Panc1 (cell line): Measurements from ENCODE around the gene PIK3R1. TPM values are rescaled to one million over a fixed set of nuclear protein-coding genes. Genes with fewer than 3 reads are reported as not detected.

Source experiments
- ATAC-seq: fragments of 200-7000 bp; cut with Tn5 transposase; 2 replicates; pipeline ENCODE4 v1.9.1; 2020; ENCODE audit warnings: mild to moderate bottlenecking, moderate library complexity
- BruUV-seq: library from RNA; stranded (reverse); fragments of 400-500 nt; replicated peaks from 2 replicates; lab custom pipeline; 2021; lab: Mats Ljungman, UMichigan
- CTCF ChIA-PET: fragments of 300-600 bp; sonication (Branson Sonifier 250); formaldehyde crosslinking; loops from one replicate; lab custom pipeline; 2022; ENCODE audit warnings: antibody characterized with exemption; lab: Charles Lee
- POLR2A ChIA-PET: fragments of 300-600 bp; sonication (Branson Sonifier 250); formaldehyde crosslinking; loops from one replicate; lab custom pipeline; 2022; ENCODE audit warnings: antibody characterized with exemption; lab: Charles Lee
- DNase-seq: peaks from one replicate; pipeline ENCODE4 v3.0.0-alpha.2; 2010; ENCODE audit warnings: low read depth, low spot score
- H3K27ac ChIP-seq: 2 replicates; pipeline ENCODE4 v1.5.1; 2011; ENCODE audit warnings: mild to moderate bottlenecking, low read length, inconsistent platforms
- H3K27me3 ChIP-seq: fragments of 200-500 bp; sonication (Bioruptor generic); 2 replicates; pipeline ENCODE4 v1.6.0; 2014; ENCODE audit warnings: low read length, inconsistent platforms; ENCODE audit not compliant: control insufficient read depth, insufficient read depth
- H3K36me3 ChIP-seq: fragments of 200-500 bp; sonication (Bioruptor generic); 2 replicates; pipeline ENCODE4 v1.5.1; 2014; ENCODE audit warnings: inconsistent platforms, mild to moderate bottlenecking, low read length, moderate library complexity; ENCODE audit not compliant: control insufficient read depth, insufficient read depth
- H3K4me1 ChIP-seq: 2 replicates; pipeline ENCODE4 v1.5.1; 2011; ENCODE audit warnings: inconsistent platforms, mild to moderate bottlenecking, low read length, moderate library complexity; ENCODE audit not compliant: control insufficient read depth, insufficient read depth
- H3K4me3 ChIP-seq, 2 experiments: 2 replicates each; pipeline ENCODE4 v1.5.1; 2011 to 2012; ENCODE audit warnings: low read depth in 2 of 2, low read length in 2 of 2, mild to moderate bottlenecking in 2 of 2, inconsistent platforms in 1 of 2, moderate library complexity in 1 of 2
- H3K9me3 ChIP-seq: fragments of 200-500 bp; sonication (Bioruptor generic); 2 replicates; pipeline ENCODE4 v1.5.1; 2014; ENCODE audit warnings: low read depth, mild to moderate bottlenecking, inconsistent platforms, low read length, moderate library complexity; ENCODE audit not compliant: control insufficient read depth, insufficient read depth
- CTCF ChIP-seq: fragments of 450-650 bp; IDR thresholded peaks from 2 replicates; pipeline ENCODE4 v1.5.1; 2017; ENCODE audit warnings: mild to moderate bottlenecking
- POLR2AphosphoS5 ChIP-seq: IDR thresholded peaks from 2 replicates; pipeline ENCODE4 v1.6.1; 2012; ENCODE audit warnings: mild to moderate bottlenecking, low read depth, low read length, moderate library complexity
- REST ChIP-seq, 2 experiments: IDR thresholded peaks; 2 replicates each; pipeline ENCODE4 v1.6.1; 2011 to 2012; ENCODE audit warnings: low read depth in 2 of 2, control low read depth in 1 of 2, low read length in 1 of 2, mild to moderate bottlenecking in 1 of 2, moderate library complexity in 1 of 2; ENCODE audit not compliant: insufficient read depth in 1 of 2
- SIN3A ChIP-seq: IDR thresholded peaks from 2 replicates; pipeline ENCODE4 v1.6.1; 2012; ENCODE audit warnings: low read depth, mild to moderate bottlenecking, low read length, moderate library complexity, borderline replicate concordance; ENCODE audit not compliant: insufficient read depth
- TCF7L2 ChIP-seq: IDR thresholded peaks from 2 replicates; pipeline ENCODE4 v1.6.1; 2011; ENCODE audit warnings: mild to moderate bottlenecking, low read depth, low read length, inconsistent platforms
- in situ Hi-C: cut with HindIII; loops from 2 replicates; pipeline ENCODE4 v1.10.0; 2016; ENCODE audit warnings: low sequenced_read_pairs, low pct_unique_long_range_greater_than_20kb
- intact Hi-C: fragments of 100-400 bp; cut with micrococcal nuclease; formaldehyde crosslinking; loops from one replicate; pipeline ENCODE4 v1.10.0; 2022; ENCODE audit not compliant: unreplicated experiment
- total RNA-seq: library from RNA; stranded (reverse); gene quantifications from one replicate; pipeline ENCODE4 v1.2.1, GENCODE V29; 2021; ENCODE audit not compliant: unreplicated experiment

PIK3R1 gene
- total RNA-seq, 1 experiment from 2014 or later = 23.4 TPM

- Histone ChIP-seq H3K9me3 (no peaks in the 10 kb centered on the region), H3K27me3 (no peaks in the 10 kb centered on the region), H3K36me3 (no peaks in the 10 kb centered on the region), H3K27ac (no peak overlapping the region), H3K4me1 (no peaks in the 10 kb centered on the region), H3K4me3 (no peak overlapping the region)
- ChIA-PET POLR2A (no interaction called here), CTCF (no interaction called here)
- no peak for TF ChIP-seq SIN3A
- in situ Hi-C loops = no loop called here
- DNase-seq (no peak), ATAC-seq (no peak)
- intact Hi-C loops = no loop called here
- no TSS peak for BruUV-seq
Measured at GRCh38 chr5:68172314-68172713, 43.2 kb upstream of the PIK3R1 start.

- no TSS peak for BruUV-seq
- ChIA-PET CTCF (no interaction called here), POLR2A (no interaction called here)
- in situ Hi-C loops (no loop called here), intact Hi-C loops (no loop called here)
- DNase-seq = no peak
- no peak for ATAC-seq
- Histone ChIP-seq H3K27ac (no peak overlapping the region), H3K4me3 (no peak overlapping the region), H3K9me3 (no peaks in the 10 kb centered on the region), H3K27me3 (no peaks in the 10 kb centered on the region), H3K36me3 (no peaks in the 10 kb centered on the region), H3K4me1 (no peaks in the 10 kb centered on the region)
- TF ChIP-seq POLR2AphosphoS5 (no peak), SIN3A (no peak), TCF7L2 (no peak)
Measured at GRCh38 chr5:68173007-68173406, 42.5 kb upstream of the PIK3R1 start.

GRCh38 chr5:68176253-68176652 is 39.3 kb upstream of the PIK3R1 start:
- POLR2A ChIA-PET = no interaction called here
- TF ChIP-seq CTCF (no peak), TCF7L2 (no peak), POLR2AphosphoS5 (no peak), SIN3A (no peak), REST (IDR thresholded peaks at IDR 0.05; ENCODE audit: insufficient read depth in 1 of 2, low read depth in 2 of 2, low read length in 1 of 2) (no peak)
- Histone ChIP-seq H3K36me3 (no peaks in the 10 kb centered on the region), H3K4me3 (no peak overlapping the region), H3K9me3 (no peaks in the 10 kb centered on the region), H3K27me3 (no peaks in the 10 kb centered on the region), H3K27ac (no peak overlapping the region), H3K4me1 (no peaks in the 10 kb centered on the region)
- intact Hi-C loops = no loop called here
- BruUV-seq = no TSS peak
- CTCF ChIA-PET = no interaction called here
- ATAC-seq = no peak
- DNase-seq = no peak
- in situ Hi-C loops = no loop called here
